ENCODE results near the gene PTP4A2.
"Not testable (repeated sequence)": the region's sequence is repeated elsewhere in the genome, so short reads cannot be mapped to it uniquely, and the experiment has no call there.

PTP4A2 gene

GRCh38 chr1:31930836-31931592, 7.2 kb downstream of the PTP4A2 start:
- Histone ChIP-seq H3K9me3 (ENCODE audit: control insufficient read depth, low read length) (no peaks in the 10 kb centered on the region), H3K36me3 (ENCODE audit: control insufficient read depth, insufficient read depth, low read length) (no peaks in the 10 kb centered on the region), H3K4me2 (ENCODE audit: low read length) (no peak overlapping the region), H3K27ac (no peak overlapping the region), H3K79me2 (peaks cover 31% of the 10 kb centered on the region), H3K9ac (no peak overlapping the region), H3K4me1 (peaks cover 1% of the 10 kb centered on the region), H2AFZ (no peak overlapping the region), H3K4me3 (ENCODE audit: low read depth, low read length) (no peak overlapping the region), H3K27me3 (ENCODE audit: control insufficient read depth, insufficient read depth, low read length) (no peaks in the 10 kb centered on the region)
- TF ChIP-seq CTCF (IDR thresholded peaks at IDR 0.05): no peak

- TF ChIP-seq CTCF (IDR thresholded peaks at IDR 0.05): no peak
- Histone ChIP-seq H3K36me3 (ENCODE audit: control insufficient read depth, insufficient read depth, low read length) (no peaks in the 10 kb centered on the region), H3K4me1 (no peaks in the 10 kb centered on the region), H3K27ac (no peak overlapping the region), H3K9ac (no peak overlapping the region), H2AFZ (no peak overlapping the region), H3K79me2 (peaks cover 28% of the 10 kb centered on the region), H3K27me3 (ENCODE audit: control insufficient read depth, insufficient read depth, low read length) (no peaks in the 10 kb centered on the region), H3K4me3 (ENCODE audit: low read depth, low read length) (no peak overlapping the region), H3K4me2 (ENCODE audit: low read length) (no peak overlapping the region), H3K9me3 (ENCODE audit: control insufficient read depth, low read length) (no peaks in the 10 kb centered on the region)
These were observed 10.5 kb downstream of the PTP4A2 start for GRCh38 chr1:31927661-31927980.

- no peak overlapping the region for H2AFZ ChIP-seq
- peaks cover 28% of the 10 kb centered on the region for H3K79me2 ChIP-seq
- H3K27ac ChIP-seq: no peak overlapping the region
- H3K36me3 ChIP-seq (ENCODE audit: control insufficient read depth, insufficient read depth, low read length): no peaks in the 10 kb centered on the region
- H3K9me3 ChIP-seq (ENCODE audit: control insufficient read depth, low read length): no peaks in the 10 kb centered on the region
- no peaks in the 10 kb centered on the region for H3K4me1 ChIP-seq
- no peak for TF ChIP-seq CTCF (IDR thresholded peaks at IDR 0.05)
- no peaks in the 10 kb centered on the region for H3K27me3 ChIP-seq (ENCODE audit: control insufficient read depth, insufficient read depth, low read length)
- no peak overlapping the region for H3K9ac ChIP-seq
- H3K4me2 ChIP-seq (ENCODE audit: low read length): no peak overlapping the region
- H3K4me3 ChIP-seq (ENCODE audit: low read depth, low read length): no peak overlapping the region
These were observed 11.1 kb downstream of the PTP4A2 start for GRCh38 chr1:31926853-31927660.

- TF ChIP-seq CTCF (IDR thresholded peaks at IDR 0.05): no peak
- Histone ChIP-seq H3K4me1 (no peaks in the 10 kb centered on the region), H3K36me3 (ENCODE audit: control insufficient read depth, insufficient read depth, low read length) (no peaks in the 10 kb centered on the region), H3K9ac (no peak overlapping the region), H2AFZ (no peak overlapping the region), H3K4me3 (ENCODE audit: low read depth, low read length) (no peak overlapping the region), H3K27ac (no peak overlapping the region), H3K27me3 (ENCODE audit: control insufficient read depth, insufficient read depth, low read length) (no peaks in the 10 kb centered on the region), H3K79me2 (peaks cover 28% of the 10 kb centered on the region), H3K9me3 (ENCODE audit: control insufficient read depth, low read length) (no peaks in the 10 kb centered on the region), H3K4me2 (ENCODE audit: low read length) (no peak overlapping the region)
These were observed 11.9 kb downstream of the PTP4A2 start for GRCh38 chr1:31926252-31926651.

GRCh38 chr1:31925824-31926223, 12.3 kb downstream of the PTP4A2 start:
- H3K27ac ChIP-seq; H3K9ac ChIP-seq; H3K9me3 ChIP-seq (ENCODE audit: control insufficient read depth, low read length): not testable (repeated sequence)

More at GRCh38 chr1:31925824-31926223, 12.3 kb downstream of the PTP4A2 start:
- H3K4me3 ChIP-seq (ENCODE audit: low read depth, low read length); H3K4me2 ChIP-seq (ENCODE audit: low read length); H3K4me1 ChIP-seq; H3K27me3 ChIP-seq (ENCODE audit: control insufficient read depth, insufficient read depth, low read length); H3K36me3 ChIP-seq (ENCODE audit: control insufficient read depth, insufficient read depth, low read length); H2AFZ ChIP-seq: not testable (repeated sequence)
- H3K79me2 ChIP-seq: peaks cover 28% of the 10 kb centered on the region
